ENCODE measurements around the gene CYB5R4. TPM values are rescaled to one million over a fixed set of nuclear protein-coding genes. Genes with fewer than 3 reads are reported as not detected.

The CYB5R4 gene
- polyA plus RNA-seq, 1 of the 3 experiments (the other 2 are of a cell fraction): 3.3 TPM

GRCh38 chr6:83976037-83976755, 116.7 kb downstream of the CYB5R4 start:
- no peaks in the 10 kb centered on the region for H3K27me3 ChIP-seq (ENCODE audit: insufficient read depth)
- no peaks in the 10 kb centered on the region for H3K9me2 ChIP-seq
- no peaks in the 10 kb centered on the region for H3K9me3 ChIP-seq
- CTCF ChIA-PET: interaction anchor here (1.0 kb wide), 1 partner anchor 16 kb away, joined by 4 read pairs; no protein-coding TSS in a partner anchor
- no peak for TF ChIP-seq YY1 (IDR thresholded peaks at IDR 0.05; ENCODE audit: low read depth)
- no peak for TF ChIP-seq SIN3A (IDR thresholded peaks at IDR 0.05; ENCODE audit: borderline replicate concordance, low read depth, low read length)
- no peak for TF ChIP-seq FOSL2 (IDR thresholded peaks at IDR 0.05; ENCODE audit: borderline replicate concordance, low read depth)
- TF ChIP-seq RAD21 (IDR thresholded peaks at IDR 0.05; ENCODE audit: low read length): no peak
- no peak for TF ChIP-seq ELF1 (IDR thresholded peaks at IDR 0.05)
- TF ChIP-seq USF1 (IDR thresholded peaks at IDR 0.05; ENCODE audit: borderline replicate concordance, low read depth): no peak
- no peak for TF ChIP-seq REST (IDR thresholded peaks at IDR 0.05; ENCODE audit: low read depth, low read length)
- no peak for TF ChIP-seq TEAD4 (IDR thresholded peaks at IDR 0.05; ENCODE audit: borderline replicate concordance, insufficient read depth)
- no peak for TF ChIP-seq POLR2AphosphoS5 (IDR thresholded peaks at IDR 0.05; ENCODE audit: low read depth, low read length)
- TF ChIP-seq CTCF (IDR thresholded peaks at IDR 0.05): no peak
- no peak for TF ChIP-seq MEF2A (IDR thresholded peaks at IDR 0.05; ENCODE audit: borderline replicate concordance, low read depth)
- no peak for TF ChIP-seq TCF12 (IDR thresholded peaks at IDR 0.05)
- TF ChIP-seq RFX5 (IDR thresholded peaks at IDR 0.05; ENCODE audit: low read length): no peak
- TF ChIP-seq RXRA (IDR thresholded peaks at IDR 0.05; ENCODE audit: borderline replicate concordance, low read depth): no peak
- no peak for TF ChIP-seq PBX3 (IDR thresholded peaks at IDR 0.05)
- no peak for TF ChIP-seq GABPA (IDR thresholded peaks at IDR 0.05; ENCODE audit: low read depth)
- no peak for TF ChIP-seq USF2 (IDR thresholded peaks at IDR 0.05; ENCODE audit: borderline replicate concordance, low read depth, low read length)
- TF ChIP-seq EP300 (IDR thresholded peaks at IDR 0.05; ENCODE audit: borderline replicate concordance in 1 of 2, low read depth in 1 of 2, low read length in 1 of 2): no peak
- no peak for TF ChIP-seq RCOR1 (IDR thresholded peaks at IDR 0.05; ENCODE audit: low read length)
- TF ChIP-seq NFIC (IDR thresholded peaks at IDR 0.05; ENCODE audit: borderline replicate concordance): no peak
- H3K9ac ChIP-seq: no peak overlapping the region
- no peak overlapping the region for H2AFZ ChIP-seq (ENCODE audit: low read depth)
- H3K79me2 ChIP-seq (ENCODE audit: insufficient read depth): no peaks in the 10 kb centered on the region
- WGBS (ENCODE audit: low lambda C conversion rate): 70% methylated on average over 5 of the region's 5 CpGs
- no peak overlapping the region for H3K27ac ChIP-seq (ENCODE audit: low read depth in 2 of 2, low read length in 1 of 2)
- no peak overlapping the region for H3K4me3 ChIP-seq (ENCODE audit: low read depth in 2 of 2, low read length in 1 of 2)
- DNase-seq: no peak
- no peak overlapping the region for H3K4me2 ChIP-seq
- no peaks in the 10 kb centered on the region for H4K20me1 ChIP-seq (ENCODE audit: insufficient read depth)
- H3K36me3 ChIP-seq (replicated peaks in 1 of 2; ENCODE audit: control insufficient read depth in 1 of 2, insufficient read depth in 2 of 2, low read length in 1 of 2): no peaks in the 10 kb centered on the region
- POLR2A ChIA-PET: no interaction called here
- no peaks in the 10 kb centered on the region; a peak in 2 of 4 replicates for H3K4me1 ChIP-seq (ENCODE audit: control insufficient read depth in 1 of 2, insufficient read depth in 2 of 2, low read depth in 1 of 2, low read length in 1 of 2)
- no peaks in the 10 kb centered on the region for H3F3A ChIP-seq (replicated peaks; ENCODE audit: insufficient read depth)
